ENCODE results near the gene MTFR1L.

Gene MTFR1L

DNA sequence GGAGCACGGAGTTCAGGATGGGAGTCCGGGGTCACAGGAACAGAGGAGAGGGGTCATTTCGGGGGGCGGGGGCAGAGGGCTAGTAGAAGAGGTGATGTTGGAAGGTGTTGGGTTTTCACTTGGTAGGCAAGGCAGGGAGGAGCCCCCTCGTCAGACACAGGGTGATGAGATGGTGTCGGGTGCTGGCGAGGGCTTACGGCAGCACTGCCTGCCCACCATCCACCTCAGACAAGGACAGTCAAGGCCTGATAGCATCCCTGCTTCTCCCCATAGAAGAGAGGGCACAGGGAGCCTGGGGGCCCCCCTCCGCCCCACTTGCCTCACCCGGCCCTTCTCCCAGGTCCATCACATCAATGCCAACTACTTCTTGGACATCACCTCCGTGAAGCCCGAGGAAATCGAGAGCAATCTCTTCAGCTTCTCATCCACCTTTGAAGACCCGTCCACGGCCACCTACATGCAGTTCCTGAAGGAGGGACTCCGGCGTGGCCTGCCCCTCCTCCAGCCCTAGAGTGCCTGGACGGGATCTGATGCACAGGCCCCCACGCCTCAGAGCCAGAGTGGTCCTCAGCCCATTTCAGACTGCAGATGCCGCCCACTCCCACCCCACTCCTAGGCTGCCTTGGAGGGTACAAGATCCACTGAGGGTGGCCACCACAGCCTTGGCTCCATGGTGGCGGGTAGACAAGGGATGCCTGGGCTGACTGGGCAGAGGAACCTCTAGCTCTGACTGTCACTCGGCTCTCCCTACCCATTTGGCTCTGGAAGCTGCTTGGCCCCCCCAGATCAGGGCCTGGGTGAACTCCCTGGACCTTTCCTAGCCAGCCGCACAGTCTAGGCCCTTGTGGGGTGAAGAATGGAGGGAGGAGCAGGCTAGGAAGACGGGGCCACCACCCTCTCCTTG is 4.3 kb upstream of the MTFR1L start:
- Histone ChIP-seq H3K36me3 (ENCODE audit: insufficient read depth, low read length) (peaks cover 35% of the 10 kb centered on the region), H3K27me3 (ENCODE audit: insufficient read depth, low read length) (no peaks in the 10 kb centered on the region), H3K9me3 (ENCODE audit: low read length) (no peaks in the 10 kb centered on the region), H3K4me1 (ENCODE audit: insufficient read depth, low read length) (peaks cover 11% of the 10 kb centered on the region), H3K4me3 (ENCODE audit: low read length) (no peak overlapping the region), H2AFZ (ENCODE audit: low read depth, low read length) (no peak overlapping the region)

DNA sequence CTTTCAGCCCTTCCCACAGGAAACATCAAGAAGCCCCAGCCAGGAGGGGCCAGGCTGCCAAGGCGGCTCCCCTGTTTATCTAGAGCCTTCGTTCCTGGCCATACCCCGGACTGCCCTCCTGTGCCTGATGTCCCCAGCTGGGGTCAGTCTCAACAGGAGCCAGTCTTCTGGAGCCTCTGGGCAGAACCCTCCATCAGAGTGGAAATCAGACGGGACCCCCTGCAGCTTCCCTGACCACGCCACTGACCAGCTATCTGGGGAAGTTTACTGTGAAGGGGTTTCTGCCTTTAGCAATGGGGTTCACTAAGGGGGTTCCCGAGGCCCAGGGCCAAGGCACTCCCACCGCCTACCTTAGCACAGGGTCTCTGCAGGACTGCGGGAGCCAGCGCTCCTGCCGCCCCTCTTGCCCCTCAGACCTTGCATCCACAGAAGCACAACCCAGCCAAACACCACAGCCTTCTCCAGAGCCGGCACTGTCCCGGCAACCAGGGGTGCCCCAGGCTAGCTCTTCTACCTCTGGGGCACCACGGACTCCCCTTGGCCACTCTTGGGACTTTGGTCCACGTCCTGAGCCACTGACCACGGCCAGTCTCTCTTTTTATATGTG is 3.5 kb upstream of the MTFR1L start:
- H3K4me3 ChIP-seq (ENCODE audit: low read length), result no peak overlapping the region
- H3K27me3 ChIP-seq (ENCODE audit: insufficient read depth, low read length), result no peaks in the 10 kb centered on the region
- peaks cover 35% of the 10 kb centered on the region for H3K36me3 ChIP-seq (ENCODE audit: insufficient read depth, low read length)
- H3K9me3 ChIP-seq (ENCODE audit: low read length), result no peaks in the 10 kb centered on the region
- peaks cover 18% of the 10 kb centered on the region for H3K4me1 ChIP-seq (ENCODE audit: insufficient read depth, low read length)
- H2AFZ ChIP-seq (ENCODE audit: low read depth, low read length), result no peak overlapping the region

DNA sequence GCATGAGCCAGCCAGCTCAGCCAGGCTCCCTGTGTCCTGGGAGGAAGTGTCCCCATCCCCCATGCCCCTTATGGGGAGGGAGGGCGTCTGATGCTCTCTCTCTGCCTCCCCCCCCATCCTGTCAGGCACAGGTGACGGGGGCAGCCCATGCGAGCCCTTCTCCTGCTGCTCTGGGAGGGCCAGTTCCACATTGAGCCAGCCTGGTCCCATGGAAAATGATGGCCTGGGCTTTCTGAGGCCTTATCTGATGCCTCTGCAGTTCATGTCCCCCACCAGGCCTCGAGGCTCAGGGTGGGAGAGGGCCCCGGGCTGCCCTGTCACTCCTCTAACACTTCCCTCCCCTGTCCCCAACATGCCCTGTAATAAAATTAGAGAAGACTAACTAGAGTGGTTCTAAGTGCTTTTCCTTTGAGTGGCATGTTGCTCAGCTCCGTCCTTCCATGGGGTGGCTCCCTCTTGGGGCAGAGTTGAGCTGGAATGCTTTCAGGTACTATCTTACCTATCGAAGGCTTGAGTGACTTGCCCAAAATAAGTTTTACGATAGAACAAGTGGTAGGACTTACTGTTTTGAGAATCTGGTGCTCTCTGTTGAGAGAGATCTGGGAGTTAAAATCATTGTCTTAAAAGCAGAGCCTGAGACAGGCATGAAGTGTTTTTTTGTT is 1.8 kb upstream of the MTFR1L start:
- Histone ChIP-seq H3K9me3 (ENCODE audit: low read length) (no peaks in the 10 kb centered on the region), H3K4me3 (ENCODE audit: low read length) (no peak overlapping the region), H2AFZ (ENCODE audit: low read depth, low read length) (no peak overlapping the region), H3K36me3 (ENCODE audit: insufficient read depth, low read length) (peaks cover 32% of the 10 kb centered on the region), H3K27me3 (ENCODE audit: insufficient read depth, low read length) (no peaks in the 10 kb centered on the region), H3K4me1 (ENCODE audit: insufficient read depth, low read length) (peaks cover 25% of the 10 kb centered on the region)

DNA sequence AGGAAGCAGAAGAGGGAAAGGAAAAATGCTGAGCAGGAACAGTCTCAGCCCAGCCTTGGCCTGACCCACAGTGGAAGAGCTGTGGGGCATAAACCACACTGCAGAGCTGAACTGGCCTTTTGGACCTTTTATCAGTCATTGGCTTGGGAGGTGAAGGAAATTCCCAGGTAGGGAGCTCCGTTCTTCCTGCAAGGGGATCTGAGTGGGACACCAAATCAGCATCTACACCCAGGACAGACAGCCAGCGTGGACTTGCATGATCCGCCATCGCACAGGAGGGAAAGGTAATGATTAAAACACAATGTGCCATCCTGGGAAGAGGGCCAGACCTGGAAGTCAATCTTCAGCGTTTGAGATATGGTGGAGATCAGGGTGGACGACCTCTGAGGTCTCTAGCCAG is 1.2 kb upstream of the MTFR1L start:
- peaks cover 25% of the 10 kb centered on the region for H3K4me1 ChIP-seq (ENCODE audit: insufficient read depth, low read length)
- H2AFZ ChIP-seq (ENCODE audit: low read depth, low read length), result no peak overlapping the region
- peak overlapping the region; percentile 69 for H3K4me3 ChIP-seq (ENCODE audit: low read length)
- H3K27me3 ChIP-seq (ENCODE audit: insufficient read depth, low read length), result no peaks in the 10 kb centered on the region
- H3K9me3 ChIP-seq (ENCODE audit: low read length), result no peaks in the 10 kb centered on the region
- H3K36me3 ChIP-seq (ENCODE audit: insufficient read depth, low read length), result peaks cover 27% of the 10 kb centered on the region

DNA sequence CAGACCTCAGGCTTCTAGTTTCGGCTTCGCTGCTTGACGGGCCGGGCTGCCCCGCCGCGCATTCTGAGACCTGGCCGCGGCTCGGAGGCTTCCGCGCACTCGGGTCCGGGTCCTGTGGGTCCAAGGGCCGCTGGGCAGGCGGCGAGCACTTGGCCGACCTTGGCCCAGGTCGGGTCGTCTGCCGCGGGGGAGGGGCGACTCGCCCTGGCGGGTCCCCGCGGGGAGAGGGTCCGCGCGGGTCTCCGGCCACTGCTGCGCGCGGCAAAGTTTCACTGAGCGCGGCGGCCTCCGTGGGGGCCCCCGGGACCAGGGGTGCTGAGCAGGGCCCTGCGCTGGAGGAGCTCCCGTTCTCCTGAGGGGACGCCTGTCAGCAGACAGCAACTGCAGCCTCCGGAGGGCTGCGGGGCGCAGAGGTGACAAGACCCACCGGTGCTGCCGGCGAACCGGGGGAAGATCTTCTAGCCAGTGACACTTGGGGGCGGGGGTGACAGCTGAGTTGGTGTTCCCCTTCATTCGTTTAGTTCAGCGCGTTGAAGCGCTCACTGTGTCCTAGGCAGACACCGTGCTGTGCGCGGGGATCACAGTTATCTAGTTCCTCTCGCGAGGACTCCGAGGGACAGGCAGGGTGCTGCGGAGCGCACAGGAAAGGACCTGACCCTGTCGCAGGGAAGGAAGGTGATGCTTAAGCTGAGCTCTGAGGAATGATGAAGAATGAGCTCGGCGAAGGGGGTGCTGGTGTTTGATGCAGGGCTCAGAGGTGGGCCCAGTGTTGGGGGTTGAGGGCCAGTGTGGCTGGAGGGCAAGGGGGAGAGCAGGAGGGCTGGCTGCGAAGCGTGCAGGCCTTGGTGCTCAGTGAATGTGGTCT is 725 bp downstream of the MTFR1L start:
- peaks cover 25% of the 10 kb centered on the region for H3K4me1 ChIP-seq (ENCODE audit: insufficient read depth, low read length)

DNA sequence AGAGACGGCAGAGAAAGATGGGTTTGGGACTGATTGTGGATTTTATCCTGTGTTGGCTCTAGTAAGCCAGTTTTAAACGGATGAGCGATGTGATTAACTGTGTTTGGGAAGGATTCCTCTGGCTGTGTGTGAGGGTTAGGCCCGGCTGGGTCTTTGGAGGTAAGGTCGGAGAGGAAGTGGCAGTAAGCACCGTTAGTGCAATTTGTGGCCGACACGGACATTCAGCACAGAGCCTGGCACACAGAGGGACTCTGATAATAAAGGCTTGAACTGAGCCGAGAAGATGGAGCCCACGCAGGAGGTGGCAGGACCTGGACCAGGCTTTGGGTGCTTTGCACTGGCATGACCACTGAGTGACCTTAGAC is 1.3 kb downstream of the MTFR1L start:
- Histone ChIP-seq H3K4me1 (ENCODE audit: insufficient read depth, low read length) (peaks cover 25% of the 10 kb centered on the region), H3K4me3 (ENCODE audit: low read length) (peak overlapping the region; percentile 69), H3K27me3 (ENCODE audit: insufficient read depth, low read length) (no peaks in the 10 kb centered on the region), H2AFZ (ENCODE audit: low read depth, low read length) (peak overlapping the region; percentile 65), H3K36me3 (ENCODE audit: insufficient read depth, low read length) (peaks cover 9% of the 10 kb centered on the region), H3K9me3 (ENCODE audit: low read length) (no peaks in the 10 kb centered on the region)

More for the DNA sequence above, 725 bp downstream of the MTFR1L start:
- Histone ChIP-seq H3K9me3 (ENCODE audit: low read length) (no peaks in the 10 kb centered on the region), H2AFZ (ENCODE audit: low read depth, low read length) (peak overlapping the region; percentile 65), H3K4me3 (ENCODE audit: low read length) (peak overlapping the region; percentile 69), H3K36me3 (ENCODE audit: insufficient read depth, low read length) (peaks cover 9% of the 10 kb centered on the region), H3K27me3 (ENCODE audit: insufficient read depth, low read length) (no peaks in the 10 kb centered on the region)

DNA sequence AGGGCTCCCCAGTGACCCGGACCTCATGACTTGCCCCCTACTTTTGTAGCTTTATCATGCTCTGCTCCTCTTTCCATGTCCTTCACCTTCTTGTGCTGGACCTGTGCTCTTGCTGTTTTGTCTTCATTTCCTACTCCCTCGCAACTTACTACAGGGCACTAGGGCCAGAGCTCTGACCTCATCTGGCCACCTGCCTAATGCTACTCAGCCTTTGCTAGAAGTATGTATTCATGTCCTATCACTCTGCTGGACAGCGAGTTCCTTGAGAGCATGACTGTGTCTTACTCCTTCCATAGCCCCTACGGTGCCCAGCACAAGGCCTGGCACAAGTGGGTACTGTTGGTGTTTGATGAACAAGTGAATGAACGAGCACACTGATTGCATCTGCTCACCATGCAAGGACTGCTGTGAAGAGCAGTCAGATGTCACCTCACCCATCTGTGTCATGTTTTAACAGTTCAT is 1.9 kb downstream of the MTFR1L start:
- peaks cover 25% of the 10 kb centered on the region for H3K4me1 ChIP-seq (ENCODE audit: insufficient read depth, low read length)
- peaks cover 11% of the 10 kb centered on the region for H3K36me3 ChIP-seq (ENCODE audit: insufficient read depth, low read length)
- no peaks in the 10 kb centered on the region for H3K27me3 ChIP-seq (ENCODE audit: insufficient read depth, low read length)
- H3K9me3 ChIP-seq (ENCODE audit: low read length), result no peaks in the 10 kb centered on the region
- no peak overlapping the region for H3K4me3 ChIP-seq (ENCODE audit: low read length)
- H2AFZ ChIP-seq (ENCODE audit: low read depth, low read length), result no peak overlapping the region

DNA sequence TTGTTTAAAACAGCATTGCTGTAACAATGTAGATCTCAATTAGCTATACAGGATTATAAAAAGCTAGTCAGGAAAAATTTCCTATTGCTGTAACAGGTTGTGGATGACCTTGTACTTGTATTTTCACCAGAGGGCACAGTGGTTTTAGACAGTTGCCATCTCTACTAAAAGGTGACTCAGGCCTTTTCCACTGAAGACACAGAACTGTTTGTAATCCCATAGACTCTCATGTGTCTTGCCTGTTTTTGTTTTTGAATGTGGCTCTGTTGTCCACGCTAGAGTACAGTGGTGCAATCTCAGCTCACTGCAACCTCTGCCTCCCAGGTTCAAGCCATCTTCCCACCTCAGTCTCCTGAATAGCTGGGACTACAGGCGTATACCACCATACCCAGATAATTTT is 5.9 kb downstream of the MTFR1L start:
- Histone ChIP-seq H3K9me3 (ENCODE audit: low read length) (no peaks in the 10 kb centered on the region), H3K36me3 (ENCODE audit: insufficient read depth, low read length) (peaks cover 45% of the 10 kb centered on the region), H3K4me1 (ENCODE audit: insufficient read depth, low read length) (peaks cover 13% of the 10 kb centered on the region), H3K4me3 (ENCODE audit: low read length) (no peak overlapping the region), H3K27me3 (ENCODE audit: insufficient read depth, low read length) (no peaks in the 10 kb centered on the region), H2AFZ (ENCODE audit: low read depth, low read length) (no peak overlapping the region)

DNA sequence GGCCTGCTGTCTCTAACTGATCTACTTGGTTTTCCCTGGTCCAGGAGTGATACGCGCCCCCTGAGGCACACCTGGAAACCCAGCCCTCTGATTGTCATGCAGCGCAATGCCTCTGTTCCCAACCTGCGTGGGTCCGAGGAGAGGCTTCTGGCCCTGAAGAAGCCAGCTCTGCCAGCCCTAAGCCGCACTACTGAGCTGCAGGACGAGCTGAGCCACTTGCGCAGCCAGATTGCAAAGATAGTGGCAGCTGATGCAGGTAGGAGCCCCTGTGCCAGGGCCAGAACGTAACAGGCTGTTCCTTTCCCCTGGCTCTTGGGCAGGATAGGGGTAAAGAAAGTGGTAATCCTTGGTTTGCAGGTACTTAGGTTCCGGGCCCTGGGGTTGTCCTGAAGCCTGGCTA is 6.8 kb downstream of the MTFR1L start:
- Histone ChIP-seq H3K36me3 (ENCODE audit: insufficient read depth, low read length) (peaks cover 54% of the 10 kb centered on the region), H2AFZ (ENCODE audit: low read depth, low read length) (no peak overlapping the region), H3K4me1 (ENCODE audit: insufficient read depth, low read length) (peaks cover 3% of the 10 kb centered on the region), H3K9me3 (ENCODE audit: low read length) (no peaks in the 10 kb centered on the region), H3K4me3 (ENCODE audit: low read length) (no peak overlapping the region), H3K27me3 (ENCODE audit: insufficient read depth, low read length) (no peaks in the 10 kb centered on the region)

DNA sequence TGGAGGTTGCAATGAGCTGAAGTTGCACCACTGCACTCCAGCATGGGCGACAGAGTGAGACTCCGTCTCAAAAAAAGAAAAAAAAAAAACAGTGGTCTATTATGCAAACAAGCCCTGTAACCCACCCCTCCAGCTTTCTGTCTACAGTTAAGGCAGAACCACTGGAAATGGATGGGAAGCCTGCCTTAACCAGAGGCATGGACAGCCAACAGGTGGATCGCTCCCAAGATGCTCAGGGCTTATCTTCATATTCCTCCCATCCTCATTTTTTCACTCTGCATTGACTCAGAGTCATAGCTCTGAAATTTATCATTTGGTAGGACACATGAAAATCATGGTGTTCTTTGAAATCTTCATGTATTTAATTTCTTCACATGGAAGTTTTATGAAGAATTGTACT is 8.7 kb downstream of the MTFR1L start:
- Histone ChIP-seq H3K27me3 (ENCODE audit: insufficient read depth, low read length) (no peaks in the 10 kb centered on the region), H3K4me1 (ENCODE audit: insufficient read depth, low read length) (no peaks in the 10 kb centered on the region), H3K9me3 (ENCODE audit: low read length) (no peaks in the 10 kb centered on the region), H3K4me3 (ENCODE audit: low read length) (no peak overlapping the region), H3K36me3 (ENCODE audit: insufficient read depth, low read length) (peaks cover 74% of the 10 kb centered on the region), H2AFZ (ENCODE audit: low read depth, low read length) (no peak overlapping the region)

DNA sequence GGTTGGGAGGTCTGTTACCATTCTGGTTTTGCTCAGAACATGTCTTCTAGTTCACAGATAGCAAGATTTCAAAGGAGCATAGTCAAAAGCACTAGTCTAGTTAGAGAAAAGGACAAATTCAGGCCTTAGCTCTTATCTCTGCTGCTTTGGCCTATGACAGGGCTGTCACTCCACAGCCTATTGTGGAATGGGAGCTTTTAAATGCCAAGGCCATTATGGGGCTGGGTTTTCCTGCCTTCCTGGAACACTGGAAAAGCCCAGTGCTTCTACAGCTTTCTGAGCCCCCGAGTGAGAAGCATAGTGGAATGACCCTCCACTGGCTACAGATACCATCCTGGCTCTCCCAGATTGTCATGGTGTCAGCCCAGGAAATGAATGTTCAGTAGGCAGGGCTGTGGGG is 9.3 kb downstream of the MTFR1L start:
- no peaks in the 10 kb centered on the region for H3K27me3 ChIP-seq (ENCODE audit: insufficient read depth, low read length)
- no peaks in the 10 kb centered on the region for H3K9me3 ChIP-seq (ENCODE audit: low read length)
- H3K4me1 ChIP-seq (ENCODE audit: insufficient read depth, low read length), result no peaks in the 10 kb centered on the region
- H2AFZ ChIP-seq (ENCODE audit: low read depth, low read length), result no peak overlapping the region
- H3K36me3 ChIP-seq (ENCODE audit: insufficient read depth, low read length), result peaks cover 79% of the 10 kb centered on the region
- H3K4me3 ChIP-seq (ENCODE audit: low read length), result no peak overlapping the region

DNA sequence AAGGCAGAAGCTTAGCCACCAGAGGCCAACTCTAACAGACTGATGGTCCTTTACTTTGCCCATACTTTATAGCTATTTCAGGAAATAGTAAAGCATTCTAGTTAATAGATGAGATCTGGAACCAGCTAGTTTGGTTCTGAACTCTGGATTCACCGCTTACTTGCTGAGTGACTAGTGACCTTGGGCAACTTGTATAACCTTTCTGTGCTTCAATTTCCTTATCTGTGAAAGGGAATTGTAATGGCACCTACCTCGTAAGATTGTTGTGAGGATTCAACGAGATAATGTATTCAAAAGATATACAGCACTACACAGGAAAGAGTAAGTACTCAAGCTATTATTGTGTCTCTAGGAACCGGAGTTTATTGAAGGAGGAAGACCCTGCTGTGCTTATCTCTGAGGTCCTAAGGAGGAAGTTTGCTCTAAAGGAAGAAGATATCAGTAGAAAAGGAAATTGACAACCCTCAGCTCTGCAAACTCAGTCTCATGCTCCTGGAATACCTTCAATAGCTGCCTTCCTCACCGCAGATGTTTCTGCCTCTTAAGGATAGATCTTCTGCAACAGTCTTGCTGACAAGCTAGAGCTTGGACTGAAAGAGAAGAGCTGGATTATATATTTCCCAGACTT is 11.9 kb downstream of the MTFR1L start:
- Histone ChIP-seq H3K27me3 (ENCODE audit: insufficient read depth, low read length) (no peaks in the 10 kb centered on the region), H3K9me3 (ENCODE audit: low read length) (no peaks in the 10 kb centered on the region), H3K4me1 (ENCODE audit: insufficient read depth, low read length) (peaks cover 7% of the 10 kb centered on the region), H2AFZ (ENCODE audit: low read depth, low read length) (no peak overlapping the region), H3K4me3 (ENCODE audit: low read length) (no peak overlapping the region), H3K36me3 (ENCODE audit: insufficient read depth, low read length) (peaks cover 85% of the 10 kb centered on the region)
